K562 (cell line): Measurements from ENCODE around the gene FOS. TPM values are rescaled to one million over a fixed set of nuclear protein-coding genes. Genes with fewer than 3 reads are reported as not detected.

Experiments used
- EWSR1 ChIP-seq: fragments of 450-650 bp; IDR thresholded peaks from 2 replicates; pipeline ENCODE4 v1.6.1; 2018; ENCODE audit warnings: borderline replicate concordance, mild to moderate bottlenecking, low read depth, moderate library complexity; ENCODE audit not compliant: partially characterized antibody
- FOXA1 ChIP-seq: fragments of 450-650 bp; IDR thresholded peaks from 2 replicates; pipeline ENCODE4 v1.6.1; 2016; ENCODE audit warnings: mild to moderate bottlenecking, borderline replicate concordance
- KDM5B ChIP-seq: fragments of 200-600 bp; sonication (generic); IDR thresholded peaks from 2 replicates; pipeline ENCODE4 v1.6.1; 2012; ENCODE audit warnings: low read depth, mild to moderate bottlenecking, moderate library complexity, low read length, control low read depth, inconsistent platforms; ENCODE audit not compliant: insufficient replicate concordance
- NBN ChIP-seq: fragments of 450-650 bp; IDR thresholded peaks from 2 replicates; pipeline ENCODE4 v1.6.1; 2016; ENCODE audit warnings: low read depth, mild to moderate bottlenecking
- NELFE ChIP-seq: IDR thresholded peaks from 2 replicates; pipeline ENCODE4 v1.6.1; 2011; ENCODE audit warnings: mild to moderate bottlenecking; ENCODE audit not compliant: insufficient read depth, insufficient read length
- RAD21 ChIP-seq, 2 experiments: fragments of 250-450 bp in 1 of 2; fragments of 450-650 bp in 1 of 2; sonication (Bioruptor Pico) in 1 of 2; formaldehyde crosslinking in 1 of 2; IDR thresholded peaks in 1 of 2; conservative IDR thresholded peaks in 1 of 2; 2 replicates each; pipeline versions ENCODE4 v1.4.0 to v1.8.0; 2020 to 2022; ENCODE audit warnings: mild to moderate bottlenecking in 2 of 2, moderate library complexity in 1 of 2
- RBM39 ChIP-seq: fragments of 200-400 bp; formaldehyde crosslinking; optimal IDR thresholded peaks from 2 replicates; pipeline ENCODE3; 2018; ENCODE audit warnings: low read depth, low read length
- SIX5 ChIP-seq, 2 experiments: IDR thresholded peaks; 2 replicates each; pipeline ENCODE4 v1.6.1; 2011; ENCODE audit warnings: low read length in 2 of 2, borderline replicate concordance in 1 of 2, low read depth in 1 of 2, mild to moderate bottlenecking in 1 of 2, moderate library complexity in 1 of 2; ENCODE audit not compliant: insufficient read depth in 1 of 2
- SMAD3 ChIP-seq: fragments of 450-650 bp; formaldehyde crosslinking; conservative IDR thresholded peaks from 2 replicates; pipeline ENCODE4 v1.4.0; 2020; ENCODE audit warnings: mild to moderate bottlenecking
- ZBTB1 ChIP-seq: sonication (generic); formaldehyde crosslinking; IDR thresholded peaks from 2 replicates; pipeline ENCODE4 v1.8.1; 2023; ENCODE audit warnings: missing genetic modification reagents, low read depth, mild to moderate bottlenecking, borderline replicate concordance
- ZNF232 ChIP-seq: sonication (generic); formaldehyde crosslinking; IDR thresholded peaks from 2 replicates; pipeline ENCODE4 v1.8.0; 2022; ENCODE audit warnings: mild to moderate bottlenecking, missing genetic modification reagents
- ZNF561 ChIP-seq: fragments of 450-650 bp; formaldehyde crosslinking; conservative IDR thresholded peaks from 2 replicates; pipeline ENCODE4 v1.4.0; 2020; ENCODE audit warnings: mild to moderate bottlenecking, moderate library complexity
- polyA plus RNA-seq, 8 experiments: library from polyadenylated mRNA; depleted of rRNA in 4 of 8; stranded (reverse) in 5 of 8; unstranded in 3 of 8; fragments of >200 nt; fragmentation: Nextera tagmentation in 2 of 8; fragmentation: Illumina TruSeq in 1 of 8; extraction: Ambion mirVana in 2 of 8; extraction: Trizol in 1 of 8; gene quantifications; 2 replicates each; pipeline versions ENCODE4 v1.2.1 to v1.2.3, GENCODE V29; 2011 to 2014; ENCODE audit warnings: inconsistent platforms in 1 of 8, missing spikeins in 1 of 8
- total RNA-seq, 7 experiments: library from RNA; depleted of rRNA in 6 of 7; stranded (reverse); fragments of >200 nt in 6 of 7; fragmentation: Illumina TruSeq in 2 of 7; extraction: Trizol in 2 of 7; gene quantifications; 2 replicates each; pipeline versions ENCODE4 v1.2.1 to v1.2.3, GENCODE V29; 2011 to 2021; ENCODE audit warnings: low replicate concordance in 1 of 7
- TF ChIP-seq, protein P1 (sequence below): fragments of 250-450 bp; sonication (Bioruptor Pico); IDR thresholded peaks from 2 replicates; pipeline ENCODE4 v1.4.0; 2020; ENCODE audit warnings: mild to moderate bottlenecking, moderate library complexity
- TF ChIP-seq, protein P2 (sequence below): fragments of 450-650 bp; formaldehyde crosslinking; IDR thresholded peaks from 2 replicates; pipeline ENCODE4 v1.4.0; 2020; ENCODE audit warnings: mild to moderate bottlenecking, moderate library complexity
- TF ChIP-seq, protein P3 (sequence below): fragments of 250-450 bp; sonication (Bioruptor Pico); IDR thresholded peaks from 2 replicates; pipeline ENCODE4 v1.5.0; 2021
- TF ChIP-seq, protein P4 (sequence below): fragments of 250-450 bp; sonication (Bioruptor Pico); IDR thresholded peaks from 2 replicates; pipeline ENCODE4 v1.8.0; 2022; ENCODE audit warnings: moderate library complexity, mild to moderate bottlenecking, inconsistent platforms
- TF ChIP-seq, protein P5 (sequence below): IDR thresholded peaks from 2 replicates; pipeline ENCODE4 v1.6.1; 2012; ENCODE audit warnings: low read depth, low read length, improper control_type of control experiment, borderline replicate concordance
- TF ChIP-seq, protein P6 (sequence below): fragments of 450-650 bp; IDR thresholded peaks from 2 replicates; pipeline ENCODE4 v1.6.1; 2016

The FOS gene
- total and polyA plus RNA-seq, 9 of the 15 experiments (the other 6 are each of a cell fraction or from before 2014, with no cell fraction given) = 0.54 to 13.8 (median 8.9) TPM

DNA sequence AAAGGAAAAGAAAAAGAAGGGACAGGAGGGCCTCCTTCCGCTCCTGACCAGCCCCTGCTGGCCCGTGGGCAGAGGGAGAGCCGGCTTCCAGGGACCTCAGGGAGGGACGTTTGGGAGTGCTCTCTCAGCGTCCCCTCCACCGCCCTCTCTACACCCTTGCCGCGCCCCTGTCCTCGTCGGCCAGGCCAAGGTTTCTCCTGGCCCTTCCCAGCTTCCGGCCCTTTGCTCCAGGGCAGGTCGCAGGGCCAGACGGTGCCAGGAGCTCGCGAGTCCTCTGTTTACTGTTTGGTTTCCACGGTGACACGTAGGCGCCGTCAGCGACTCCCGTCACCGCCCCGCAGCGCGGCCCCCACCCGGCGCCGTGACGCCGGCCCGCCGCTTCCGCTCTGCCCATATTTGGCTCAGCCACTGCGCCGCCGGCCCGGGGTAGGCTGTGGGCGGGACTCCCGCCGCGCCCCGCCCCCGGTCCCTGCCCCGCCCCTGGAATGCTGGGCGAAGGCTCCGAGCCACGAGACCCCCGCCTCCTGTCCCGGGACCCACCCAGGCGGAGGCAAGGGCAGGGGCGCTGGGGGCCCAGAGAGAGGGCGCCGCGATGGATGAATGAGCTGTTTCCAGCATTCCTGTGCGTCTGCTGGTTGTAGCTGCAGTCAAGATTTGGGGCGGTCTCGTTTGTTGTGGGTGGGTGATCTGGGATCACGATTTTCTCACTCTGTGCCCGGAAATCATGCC, 15.5 kb downstream of the FOS start (continued):
- TF ChIP-seq NELFE (no peak), KDM5B (no peak), ZBTB1 (no peak), ZNF232 (no peak), SMAD3 (no peak), RAD21 (CRISPR knock-in tag; conservative IDR thresholded peaks at IDR 0.05 in 1 of 2, IDR thresholded peaks at IDR 0.05 in 1 of 2) (peak in 1 of 2 experiments; percentile 10; a peak in 1 of 4 replicates), FOXA1 (no peak), EWSR1 (no peak), ZNF561 (CRISPR knock-in tag) (no peak), SIX5 (IDR thresholded peaks at IDR 0.05; ENCODE audit: borderline replicate concordance in 1 of 2, insufficient read depth in 1 of 2, low read depth in 1 of 2, low read length in 2 of 2) (no peak), NBN (no peak), RBM39 (no peak)
- TF ChIP-seq, protein P1, sequence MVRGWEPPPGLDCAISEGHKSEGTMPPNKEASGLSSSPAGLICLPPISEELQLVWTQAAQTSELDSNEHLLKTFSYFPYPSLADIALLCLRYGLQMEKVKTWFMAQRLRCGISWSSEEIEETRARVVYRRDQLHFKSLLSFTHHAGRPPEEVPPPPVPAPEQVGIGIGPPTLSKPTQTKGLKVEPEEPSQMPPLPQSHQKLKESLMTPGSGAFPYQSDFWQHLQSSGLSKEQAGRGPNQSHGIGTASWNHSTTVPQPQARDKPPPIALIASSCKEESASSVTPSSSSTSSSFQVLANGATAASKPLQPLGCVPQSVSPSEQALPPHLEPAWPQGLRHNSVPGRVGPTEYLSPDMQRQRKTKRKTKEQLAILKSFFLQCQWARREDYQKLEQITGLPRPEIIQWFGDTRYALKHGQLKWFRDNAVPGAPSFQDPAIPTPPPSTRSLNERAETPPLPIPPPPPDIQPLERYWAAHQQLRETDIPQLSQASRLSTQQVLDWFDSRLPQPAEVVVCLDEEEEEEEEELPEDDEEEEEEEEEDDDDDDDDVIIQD (CRISPR knock-in tag) = no peak
- TF ChIP-seq, protein P2, sequence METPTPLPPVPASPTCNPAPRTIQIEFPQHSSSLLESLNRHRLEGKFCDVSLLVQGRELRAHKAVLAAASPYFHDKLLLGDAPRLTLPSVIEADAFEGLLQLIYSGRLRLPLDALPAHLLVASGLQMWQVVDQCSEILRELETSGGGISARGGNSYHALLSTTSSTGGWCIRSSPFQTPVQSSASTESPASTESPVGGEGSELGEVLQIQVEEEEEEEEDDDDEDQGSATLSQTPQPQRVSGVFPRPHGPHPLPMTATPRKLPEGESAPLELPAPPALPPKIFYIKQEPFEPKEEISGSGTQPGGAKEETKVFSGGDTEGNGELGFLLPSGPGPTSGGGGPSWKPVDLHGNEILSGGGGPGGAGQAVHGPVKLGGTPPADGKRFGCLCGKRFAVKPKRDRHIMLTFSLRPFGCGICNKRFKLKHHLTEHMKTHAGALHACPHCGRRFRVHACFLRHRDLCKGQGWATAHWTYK (CRISPR knock-in tag) = no peak
- TF ChIP-seq, protein P3, sequence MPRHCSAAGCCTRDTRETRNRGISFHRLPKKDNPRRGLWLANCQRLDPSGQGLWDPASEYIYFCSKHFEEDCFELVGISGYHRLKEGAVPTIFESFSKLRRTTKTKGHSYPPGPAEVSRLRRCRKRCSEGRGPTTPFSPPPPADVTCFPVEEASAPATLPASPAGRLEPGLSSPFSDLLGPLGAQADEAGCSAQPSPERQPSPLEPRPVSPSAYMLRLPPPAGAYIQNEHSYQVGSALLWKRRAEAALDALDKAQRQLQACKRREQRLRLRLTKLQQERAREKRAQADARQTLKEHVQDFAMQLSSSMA (CRISPR knock-in tag) = no peak
- TF ChIP-seq, protein P4, sequence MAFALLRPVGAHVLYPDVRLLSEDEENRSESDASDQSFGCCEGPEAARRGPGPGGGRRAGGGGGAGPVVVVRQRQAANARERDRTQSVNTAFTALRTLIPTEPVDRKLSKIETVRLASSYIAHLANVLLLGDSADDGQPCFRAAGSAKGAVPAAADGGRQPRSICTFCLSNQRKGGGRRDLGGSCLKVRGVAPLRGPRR (CRISPR knock-in tag) = no peak
- TF ChIP-seq, protein P5, sequence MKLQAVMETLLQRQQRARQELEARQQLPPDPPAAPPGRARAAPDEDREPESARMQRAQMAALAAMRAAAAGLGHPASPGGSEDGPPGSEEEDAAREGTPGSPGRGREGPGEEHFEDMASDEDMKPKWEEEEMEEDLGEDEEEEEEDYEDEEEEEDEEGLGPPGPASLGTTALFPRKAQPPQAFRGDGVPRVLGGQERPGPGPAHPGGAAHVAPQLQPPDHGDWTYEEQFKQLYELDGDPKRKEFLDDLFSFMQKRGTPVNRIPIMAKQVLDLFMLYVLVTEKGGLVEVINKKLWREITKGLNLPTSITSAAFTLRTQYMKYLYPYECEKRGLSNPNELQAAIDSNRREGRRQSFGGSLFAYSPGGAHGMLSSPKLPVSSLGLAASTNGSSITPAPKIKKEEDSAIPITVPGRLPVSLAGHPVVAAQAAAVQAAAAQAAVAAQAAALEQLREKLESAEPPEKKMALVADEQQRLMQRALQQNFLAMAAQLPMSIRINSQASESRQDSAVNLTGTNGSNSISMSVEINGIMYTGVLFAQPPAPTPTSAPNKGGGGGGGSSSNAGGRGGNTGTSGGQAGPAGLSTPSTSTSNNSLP = no peak
- TF ChIP-seq, protein P6, sequence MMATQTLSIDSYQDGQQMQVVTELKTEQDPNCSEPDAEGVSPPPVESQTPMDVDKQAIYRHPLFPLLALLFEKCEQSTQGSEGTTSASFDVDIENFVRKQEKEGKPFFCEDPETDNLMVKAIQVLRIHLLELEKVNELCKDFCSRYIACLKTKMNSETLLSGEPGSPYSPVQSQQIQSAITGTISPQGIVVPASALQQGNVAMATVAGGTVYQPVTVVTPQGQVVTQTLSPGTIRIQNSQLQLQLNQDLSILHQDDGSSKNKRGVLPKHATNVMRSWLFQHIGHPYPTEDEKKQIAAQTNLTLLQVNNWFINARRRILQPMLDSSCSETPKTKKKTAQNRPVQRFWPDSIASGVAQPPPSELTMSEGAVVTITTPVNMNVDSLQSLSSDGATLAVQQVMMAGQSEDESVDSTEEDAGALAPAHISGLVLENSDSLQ = peak; percentile 41; the same call in 1 of the 2 replicates
